Measurements from ENCODE around the gene SLK.

DNA sequence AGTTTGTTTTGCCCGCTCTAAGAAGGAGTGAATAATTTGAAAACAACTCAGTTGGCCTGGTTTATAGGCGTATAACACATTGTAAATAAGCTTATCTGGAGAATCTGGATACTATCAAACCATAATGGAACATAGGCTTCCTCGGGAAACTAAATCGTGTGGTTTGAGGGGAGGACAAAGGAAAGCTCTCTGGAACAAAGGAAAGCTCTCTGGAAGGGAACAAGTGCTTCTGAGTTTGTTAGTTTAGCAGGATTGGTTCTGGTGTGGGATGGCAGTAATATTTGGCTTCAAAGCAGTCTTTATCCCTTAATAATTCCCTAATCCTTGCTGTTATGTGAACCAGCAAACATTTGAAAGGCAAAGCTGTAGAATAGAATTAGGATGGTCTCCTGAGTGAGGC lies 15.0 kb upstream of the SLK start:
- TF ChIP-seq CTCF (conservative IDR thresholded peaks at IDR 0.05 in 1 of 2, IDR thresholded peaks at IDR 0.05 in 1 of 2; ENCODE audit: extremely low read depth in 1 of 2, insufficient read depth in 1 of 2, low read depth in 1 of 2, low read length in 2 of 2) = no peak
- no peak for TF ChIP-seq EZH2 (IDR thresholded peaks at IDR 0.05; ENCODE audit: borderline replicate concordance, low read length)
